Measurements from ENCODE around the gene ATP1A2.

The ATP1A2 gene

GRCh38 chr1:160099716-160100375 is 15.7 kb upstream of the ATP1A2 start:
- Histone ChIP-seq H3K9ac (ENCODE audit: low read length in 5 of 5) (peak overlapping the region in 3 of 5 donors; percentile 0 to 91 (median 77)), H3K4me1 (ENCODE audit: control insufficient read depth in 5 of 5, insufficient read depth in 5 of 5, low read length in 5 of 5) (peaks cover 20 to 61% (median 44%) of the 10 kb centered on the region in 5 donors)

GRCh38 chr1:160101037-160101716 is 14.4 kb upstream of the ATP1A2 start:
- no peak overlapping the region for H3K27ac ChIP-seq (ENCODE audit: low read depth, low read length)
- H3K27me3 ChIP-seq (ENCODE audit: control insufficient read depth in 5 of 5, insufficient read depth in 4 of 5, low read length in 5 of 5) = no peaks in the 10 kb centered on the region
- no peaks in the 10 kb centered on the region for H3K9me3 ChIP-seq (ENCODE audit: control insufficient read depth in 5 of 5, low read length in 5 of 5)
- peaks cover 20 to 59% (median 41%) of the 10 kb centered on the region in 5 donors for H3K4me1 ChIP-seq (ENCODE audit: control insufficient read depth in 5 of 5, insufficient read depth in 5 of 5, low read length in 5 of 5)
- H3K9ac ChIP-seq (ENCODE audit: low read length in 5 of 5) = peak overlapping the region in 4 of 5 donors; percentile 13 to 56 (median 35)
- peak overlapping the region; percentile 19 to 41 (median 32) for H3K4me3 ChIP-seq (ENCODE audit: low read depth in 1 of 5, low read length in 5 of 5)
- H3K36me3 ChIP-seq (ENCODE audit: control insufficient read depth in 5 of 5, insufficient read depth in 5 of 5, low read length in 5 of 5) = no peaks in the 10 kb centered on the region

More at GRCh38 chr1:160099716-160100375, 15.7 kb upstream of the ATP1A2 start:
- H3K36me3 ChIP-seq (ENCODE audit: control insufficient read depth in 5 of 5, insufficient read depth in 5 of 5, low read length in 5 of 5) = peaks cover 0 to 5% (median 2%) of the 10 kb centered on the region in 5 donors
- H3K4me3 ChIP-seq (ENCODE audit: low read depth in 1 of 5, low read length in 5 of 5) = peak overlapping the region in 1 of 5 donors; percentile 78
- peak overlapping the region; percentile 95 for H3K27ac ChIP-seq (ENCODE audit: low read depth, low read length)
- H3K27me3 ChIP-seq (ENCODE audit: control insufficient read depth in 5 of 5, insufficient read depth in 4 of 5, low read length in 5 of 5) = no peaks in the 10 kb centered on the region
- no peaks in the 10 kb centered on the region for H3K9me3 ChIP-seq (ENCODE audit: control insufficient read depth in 5 of 5, low read length in 5 of 5)

- H3K9ac ChIP-seq (ENCODE audit: low read length in 5 of 5) = no peak overlapping the region
- no peaks in the 10 kb centered on the region for H3K27me3 ChIP-seq (ENCODE audit: control insufficient read depth in 5 of 5, insufficient read depth in 4 of 5, low read length in 5 of 5)
- peaks cover 15 to 51% (median 35%) of the 10 kb centered on the region in 5 donors for H3K4me1 ChIP-seq (ENCODE audit: control insufficient read depth in 5 of 5, insufficient read depth in 5 of 5, low read length in 5 of 5)
- no peaks in the 10 kb centered on the region for H3K36me3 ChIP-seq (ENCODE audit: control insufficient read depth in 5 of 5, insufficient read depth in 5 of 5, low read length in 5 of 5)
- H3K9me3 ChIP-seq (ENCODE audit: control insufficient read depth in 5 of 5, low read length in 5 of 5) = no peaks in the 10 kb centered on the region
- peak overlapping the region in 2 of 5 donors; percentile 32 to 41 for H3K4me3 ChIP-seq (ENCODE audit: low read depth in 1 of 5, low read length in 5 of 5)
- H3K27ac ChIP-seq (ENCODE audit: low read depth, low read length) = no peak overlapping the region
These were observed 13.6 kb upstream of the ATP1A2 start for GRCh38 chr1:160101717-160102522.

GRCh38 chr1:160103658-160104408 is 11.7 kb upstream of the ATP1A2 start:
- Histone ChIP-seq H3K27me3 (ENCODE audit: control insufficient read depth in 5 of 5, insufficient read depth in 4 of 5, low read length in 5 of 5) (no peaks in the 10 kb centered on the region), H3K36me3 (ENCODE audit: control insufficient read depth in 5 of 5, insufficient read depth in 5 of 5, low read length in 5 of 5) (no peaks in the 10 kb centered on the region), H3K27ac (ENCODE audit: low read depth, low read length) (no peak overlapping the region), H3K4me1 (ENCODE audit: control insufficient read depth in 5 of 5, insufficient read depth in 5 of 5, low read length in 5 of 5) (peaks cover 7 to 42% (median 22%) of the 10 kb centered on the region in 5 donors), H3K9ac (ENCODE audit: low read length in 5 of 5) (no peak overlapping the region), H3K9me3 (ENCODE audit: control insufficient read depth in 5 of 5, low read length in 5 of 5) (no peaks in the 10 kb centered on the region), H3K4me3 (ENCODE audit: low read depth in 1 of 5, low read length in 5 of 5) (no peak overlapping the region)

GRCh38 chr1:160104486-160104885 is 11.1 kb upstream of the ATP1A2 start:
- no peaks in the 10 kb centered on the region for H3K36me3 ChIP-seq (ENCODE audit: control insufficient read depth in 5 of 5, insufficient read depth in 5 of 5, low read length in 5 of 5)
- no peak overlapping the region for H3K4me3 ChIP-seq (ENCODE audit: low read depth in 1 of 5, low read length in 5 of 5)
- no peaks in the 10 kb centered on the region for H3K27me3 ChIP-seq (ENCODE audit: control insufficient read depth in 5 of 5, insufficient read depth in 4 of 5, low read length in 5 of 5)
- no peak overlapping the region for H3K9ac ChIP-seq (ENCODE audit: low read length in 5 of 5)
- H3K4me1 ChIP-seq (ENCODE audit: control insufficient read depth in 5 of 5, insufficient read depth in 5 of 5, low read length in 5 of 5) = peaks cover 7 to 42% (median 21%) of the 10 kb centered on the region in 5 donors
- no peaks in the 10 kb centered on the region for H3K9me3 ChIP-seq (ENCODE audit: control insufficient read depth in 5 of 5, low read length in 5 of 5)
- H3K27ac ChIP-seq (ENCODE audit: low read depth, low read length) = no peak overlapping the region

GRCh38 chr1:160105155-160105554 is 10.4 kb upstream of the ATP1A2 start:
- H3K36me3 ChIP-seq (ENCODE audit: control insufficient read depth in 5 of 5, insufficient read depth in 5 of 5, low read length in 5 of 5) = no peaks in the 10 kb centered on the region
- no peak overlapping the region for H3K4me3 ChIP-seq (ENCODE audit: low read depth in 1 of 5, low read length in 5 of 5)
- peaks cover 7 to 40% (median 24%) of the 10 kb centered on the region in 5 donors for H3K4me1 ChIP-seq (ENCODE audit: control insufficient read depth in 5 of 5, insufficient read depth in 5 of 5, low read length in 5 of 5)
- no peak overlapping the region for H3K27ac ChIP-seq (ENCODE audit: low read depth, low read length)
- H3K9me3 ChIP-seq (ENCODE audit: control insufficient read depth in 5 of 5, low read length in 5 of 5) = no peaks in the 10 kb centered on the region
- H3K9ac ChIP-seq (ENCODE audit: low read length in 5 of 5) = no peak overlapping the region
- H3K27me3 ChIP-seq (ENCODE audit: control insufficient read depth in 5 of 5, insufficient read depth in 4 of 5, low read length in 5 of 5) = no peaks in the 10 kb centered on the region

- H3K4me3 ChIP-seq (ENCODE audit: low read depth in 1 of 5, low read length in 5 of 5) = no peak overlapping the region
- peaks cover under 1 to 28% (median 20%) of the 10 kb centered on the region in 5 donors for H3K4me1 ChIP-seq (ENCODE audit: control insufficient read depth in 5 of 5, insufficient read depth in 5 of 5, low read length in 5 of 5)
- no peaks in the 10 kb centered on the region for H3K36me3 ChIP-seq (ENCODE audit: control insufficient read depth in 5 of 5, insufficient read depth in 5 of 5, low read length in 5 of 5)
- H3K27me3 ChIP-seq (ENCODE audit: control insufficient read depth in 5 of 5, insufficient read depth in 4 of 5, low read length in 5 of 5) = no peaks in the 10 kb centered on the region
- H3K27ac ChIP-seq (ENCODE audit: low read depth, low read length) = no peak overlapping the region
- H3K9me3 ChIP-seq (ENCODE audit: control insufficient read depth in 5 of 5, low read length in 5 of 5) = no peaks in the 10 kb centered on the region
- no peak overlapping the region for H3K9ac ChIP-seq (ENCODE audit: low read length in 5 of 5)
These were observed 8.0 kb upstream of the ATP1A2 start for GRCh38 chr1:160107512-160107911.

- Histone ChIP-seq H3K27ac (ENCODE audit: low read depth, low read length) (no peak overlapping the region), H3K9me3 (ENCODE audit: control insufficient read depth in 5 of 5, low read length in 5 of 5) (no peaks in the 10 kb centered on the region), H3K4me3 (ENCODE audit: low read depth in 1 of 5, low read length in 5 of 5) (no peak overlapping the region), H3K36me3 (ENCODE audit: control insufficient read depth in 5 of 5, insufficient read depth in 5 of 5, low read length in 5 of 5) (no peaks in the 10 kb centered on the region), H3K4me1 (ENCODE audit: control insufficient read depth in 5 of 5, insufficient read depth in 5 of 5, low read length in 5 of 5) (peaks cover 4 to 35% (median 31%) of the 10 kb centered on the region in 5 donors), H3K27me3 (ENCODE audit: control insufficient read depth in 5 of 5, insufficient read depth in 4 of 5, low read length in 5 of 5) (no peaks in the 10 kb centered on the region), H3K9ac (ENCODE audit: low read length in 5 of 5) (no peak overlapping the region)
These were observed 6.5 kb upstream of the ATP1A2 start for GRCh38 chr1:160108888-160109662.

GRCh38 chr1:160109686-160110085 is 5.9 kb upstream of the ATP1A2 start:
- Histone ChIP-seq H3K4me1 (ENCODE audit: control insufficient read depth in 5 of 5, insufficient read depth in 5 of 5, low read length in 5 of 5) (peaks cover 4 to 31% (median 29%) of the 10 kb centered on the region in 5 donors), H3K9me3 (ENCODE audit: control insufficient read depth in 5 of 5, low read length in 5 of 5) (no peaks in the 10 kb centered on the region), H3K9ac (ENCODE audit: low read length in 5 of 5) (no peak overlapping the region), H3K36me3 (ENCODE audit: control insufficient read depth in 5 of 5, insufficient read depth in 5 of 5, low read length in 5 of 5) (no peaks in the 10 kb centered on the region), H3K27ac (ENCODE audit: low read depth, low read length) (no peak overlapping the region), H3K27me3 (ENCODE audit: control insufficient read depth in 5 of 5, insufficient read depth in 4 of 5, low read length in 5 of 5) (no peaks in the 10 kb centered on the region), H3K4me3 (ENCODE audit: low read depth in 1 of 5, low read length in 5 of 5) (no peak overlapping the region)

All from subcutaneous abdominal adipose tissue (tissue), 5 donors.